ENCODE data around the gene TRPC3. TPM values are rescaled to one million over a fixed set of nuclear protein-coding genes. Genes with fewer than 3 reads are reported as not detected.

TRPC3 gene
- total and polyA plus RNA-seq, 4 donors, result 4.8 to 16.1 (median 11.3) TPM

DNA sequence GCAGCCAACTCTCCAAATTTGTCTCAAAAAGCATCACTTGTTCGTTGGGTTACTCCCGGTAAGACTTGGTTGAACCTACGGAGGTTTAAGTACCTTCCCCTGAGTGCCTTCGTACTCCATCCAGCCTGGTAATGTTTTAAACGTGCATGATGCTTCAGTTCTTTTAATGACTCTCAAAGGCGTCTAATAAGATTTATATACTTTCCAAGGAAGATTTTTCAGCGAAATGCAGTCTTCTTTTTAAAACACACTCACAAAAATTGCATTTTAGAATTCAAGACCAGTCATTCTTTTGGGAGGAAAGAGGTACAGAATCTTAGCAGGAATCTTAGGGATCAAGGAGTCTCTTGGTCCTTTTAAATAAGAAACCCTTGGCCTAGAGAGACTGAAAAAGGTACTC is 430 bp upstream of the TRPC3 start:
- DNase-seq (ENCODE audit: low read depth in 4 of 6, low spot score in 6 of 6), result no peak
- H3K9me3 ChIP-seq (ENCODE audit: control insufficient read depth, insufficient read depth, low read length), result no peaks in the 10 kb centered on the region
- no CpG with 5 or more reads among the region's 7 CpGs for WGBS (ENCODE audit: insufficient coverage)
- H3K4me3 ChIP-seq (ENCODE audit: low read depth, low read length), result peak overlapping the region; percentile 52
- H3K27ac ChIP-seq (ENCODE audit: low read depth, low read length), result no peak overlapping the region
- no peaks in the 10 kb centered on the region for H3K36me3 ChIP-seq (ENCODE audit: control insufficient read depth, insufficient read depth, low read length)
- peaks cover 8% of the 10 kb centered on the region for H3K4me1 ChIP-seq (ENCODE audit: control insufficient read depth, insufficient read depth, low read length)
- peaks cover 17% of the 10 kb centered on the region for H3K27me3 ChIP-seq (ENCODE audit: control insufficient read depth, insufficient read depth, low read length)

- Histone ChIP-seq H3K27me3 (ENCODE audit: control insufficient read depth, insufficient read depth, low read length) (peaks cover 17% of the 10 kb centered on the region), H3K27ac (ENCODE audit: low read depth, low read length) (peak overlapping the region; percentile 71), H3K9me3 (ENCODE audit: control insufficient read depth, insufficient read depth, low read length) (no peaks in the 10 kb centered on the region), H3K4me3 (ENCODE audit: low read depth, low read length) (peak overlapping the region; percentile 52), H3K36me3 (ENCODE audit: control insufficient read depth, insufficient read depth, low read length) (no peaks in the 10 kb centered on the region), H3K4me1 (ENCODE audit: control insufficient read depth, insufficient read depth, low read length) (peaks cover 8% of the 10 kb centered on the region)
- peak in 3 of 6 donors; percentile 36 to 61 (median 49) for DNase-seq (ENCODE audit: low read depth in 4 of 6, low spot score in 6 of 6)
- under 1% methylated on average over 69 of the region's 76 CpGs for WGBS (ENCODE audit: insufficient coverage)
Observed at GRCh38 chr4:121950680-121951520, 960 bp downstream of the TRPC3 start.

- H3K9me3 ChIP-seq (ENCODE audit: control insufficient read depth, insufficient read depth, low read length), result no peaks in the 10 kb centered on the region
- peaks cover 8% of the 10 kb centered on the region for H3K4me1 ChIP-seq (ENCODE audit: control insufficient read depth, insufficient read depth, low read length)
- H3K27ac ChIP-seq (ENCODE audit: low read depth, low read length), result peak overlapping the region; percentile 71
- 0% methylated on average over 28 of the region's 34 CpGs for WGBS (ENCODE audit: insufficient coverage)
- H3K36me3 ChIP-seq (ENCODE audit: control insufficient read depth, insufficient read depth, low read length), result no peaks in the 10 kb centered on the region
- peak overlapping the region; percentile 39 for H3K4me3 ChIP-seq (ENCODE audit: low read depth, low read length)
- DNase-seq (ENCODE audit: low read depth in 4 of 6, low spot score in 6 of 6), result peak in 4 of 6 donors; percentile 54 to 89 (median 74)
- peaks cover 17% of the 10 kb centered on the region for H3K27me3 ChIP-seq (ENCODE audit: control insufficient read depth, insufficient read depth, low read length)
Observed at GRCh38 chr4:121950212-121950679, 1.6 kb downstream of the TRPC3 start.

GRCh38 chr4:121946644-121947043 is 5.2 kb downstream of the TRPC3 start:
- no peak overlapping the region for H3K27ac ChIP-seq (ENCODE audit: low read depth, low read length)
- H3K27me3 ChIP-seq (ENCODE audit: control insufficient read depth, insufficient read depth, low read length), result peaks cover 6% of the 10 kb centered on the region
- WGBS (ENCODE audit: insufficient coverage), result 100% methylated on average over 1 of the region's 3 CpGs
- H3K36me3 ChIP-seq (ENCODE audit: control insufficient read depth, insufficient read depth, low read length), result no peaks in the 10 kb centered on the region
- H3K9me3 ChIP-seq (ENCODE audit: control insufficient read depth, insufficient read depth, low read length), result no peaks in the 10 kb centered on the region
- peaks cover 8% of the 10 kb centered on the region for H3K4me1 ChIP-seq (ENCODE audit: control insufficient read depth, insufficient read depth, low read length)
- H3K4me3 ChIP-seq (ENCODE audit: low read depth, low read length), result no peak overlapping the region
- DNase-seq (ENCODE audit: low read depth in 4 of 6, low spot score in 6 of 6), result no peak

DNA sequence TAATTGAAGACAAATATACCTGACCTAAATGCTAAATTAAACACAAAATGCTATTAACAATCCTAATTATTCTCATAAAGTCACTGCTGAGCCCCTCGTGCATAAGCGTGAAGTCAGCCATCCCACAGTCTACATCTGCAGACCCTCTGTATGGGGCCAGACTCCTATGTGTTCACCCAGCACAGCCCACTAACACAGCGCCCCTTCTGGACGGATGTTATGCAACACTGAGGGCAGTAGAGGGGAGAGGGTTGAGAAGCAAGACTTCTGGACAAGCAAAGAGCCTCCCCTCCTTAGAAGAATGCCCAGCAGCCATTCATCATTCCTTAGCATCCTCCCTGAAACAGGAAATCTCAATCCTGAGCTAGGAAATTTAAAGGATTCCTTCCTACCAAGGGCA is 7.9 kb downstream of the TRPC3 start:
- H3K27ac ChIP-seq (ENCODE audit: low read depth, low read length), result no peak overlapping the region
- DNase-seq (ENCODE audit: low read depth in 4 of 6, low spot score in 6 of 6), result no peak
- H3K9me3 ChIP-seq (ENCODE audit: control insufficient read depth, insufficient read depth, low read length), result no peaks in the 10 kb centered on the region
- no peaks in the 10 kb centered on the region for H3K36me3 ChIP-seq (ENCODE audit: control insufficient read depth, insufficient read depth, low read length)
- H3K27me3 ChIP-seq (ENCODE audit: control insufficient read depth, insufficient read depth, low read length), result no peaks in the 10 kb centered on the region
- no peaks in the 10 kb centered on the region for H3K4me1 ChIP-seq (ENCODE audit: control insufficient read depth, insufficient read depth, low read length)
- H3K4me3 ChIP-seq (ENCODE audit: low read depth, low read length), result no peak overlapping the region
- WGBS (ENCODE audit: insufficient coverage), result 69% methylated on average over 2 of the region's 4 CpGs

DNA sequence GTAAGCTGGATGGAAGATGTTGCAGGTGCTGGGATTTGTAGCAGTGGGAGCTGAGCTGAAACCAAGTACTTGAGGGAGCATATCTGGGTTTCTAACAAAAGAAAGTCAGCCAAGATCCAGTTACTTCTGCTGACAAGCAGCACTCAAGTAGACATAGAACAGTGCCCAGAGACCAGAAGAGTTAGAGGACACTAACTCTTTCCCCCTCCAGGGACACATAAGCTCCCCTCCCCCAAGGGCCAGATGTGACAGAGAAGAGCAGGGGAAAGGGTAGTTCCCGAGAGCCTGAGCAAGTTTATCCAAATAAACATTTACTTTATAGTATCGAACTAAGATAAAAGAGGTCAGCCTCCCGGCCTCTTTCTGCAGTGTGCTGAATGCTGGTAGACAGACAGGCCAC is 12.2 kb downstream of the TRPC3 start:
- Histone ChIP-seq H3K36me3 (ENCODE audit: control insufficient read depth, insufficient read depth, low read length) (no peaks in the 10 kb centered on the region), H3K4me3 (ENCODE audit: low read depth, low read length) (no peak overlapping the region), H3K9me3 (ENCODE audit: control insufficient read depth, insufficient read depth, low read length) (no peaks in the 10 kb centered on the region), H3K27ac (ENCODE audit: low read depth, low read length) (no peak overlapping the region), H3K27me3 (ENCODE audit: control insufficient read depth, insufficient read depth, low read length) (no peaks in the 10 kb centered on the region), H3K4me1 (ENCODE audit: control insufficient read depth, insufficient read depth, low read length) (no peaks in the 10 kb centered on the region)
- WGBS (ENCODE audit: insufficient coverage), result 71% methylated on average over 1 of the region's 3 CpGs
- DNase-seq (ENCODE audit: low read depth in 4 of 6, low spot score in 6 of 6), result no peak

GRCh38 chr4:121938282-121939092 is 13.4 kb downstream of the TRPC3 start:
- no peaks in the 10 kb centered on the region for H3K9me3 ChIP-seq (ENCODE audit: control insufficient read depth, insufficient read depth, low read length)
- H3K36me3 ChIP-seq (ENCODE audit: control insufficient read depth, insufficient read depth, low read length), result no peaks in the 10 kb centered on the region
- no peaks in the 10 kb centered on the region for H3K4me1 ChIP-seq (ENCODE audit: control insufficient read depth, insufficient read depth, low read length)
- no peak overlapping the region for H3K27ac ChIP-seq (ENCODE audit: low read depth, low read length)
- no peaks in the 10 kb centered on the region for H3K27me3 ChIP-seq (ENCODE audit: control insufficient read depth, insufficient read depth, low read length)
- H3K4me3 ChIP-seq (ENCODE audit: low read depth, low read length), result no peak overlapping the region
- WGBS (ENCODE audit: insufficient coverage), result 67% methylated on average over 4 of the region's 5 CpGs
- DNase-seq (ENCODE audit: low read depth in 4 of 6, low spot score in 6 of 6), result no peak

GRCh38 chr4:121936101-121936500 is 15.8 kb downstream of the TRPC3 start:
- Histone ChIP-seq H3K4me3 (ENCODE audit: low read depth, low read length) (no peak overlapping the region), H3K9me3 (ENCODE audit: control insufficient read depth, insufficient read depth, low read length) (no peaks in the 10 kb centered on the region), H3K27me3 (ENCODE audit: control insufficient read depth, insufficient read depth, low read length) (no peaks in the 10 kb centered on the region), H3K4me1 (ENCODE audit: control insufficient read depth, insufficient read depth, low read length) (peaks cover 5% of the 10 kb centered on the region), H3K27ac (ENCODE audit: low read depth, low read length) (no peak overlapping the region), H3K36me3 (ENCODE audit: control insufficient read depth, insufficient read depth, low read length) (peaks cover 7% of the 10 kb centered on the region)
- DNase-seq (ENCODE audit: low read depth in 4 of 6, low spot score in 6 of 6), result no peak
- WGBS (ENCODE audit: insufficient coverage), result 60% methylated on average over 2 of the region's 4 CpGs

DNA sequence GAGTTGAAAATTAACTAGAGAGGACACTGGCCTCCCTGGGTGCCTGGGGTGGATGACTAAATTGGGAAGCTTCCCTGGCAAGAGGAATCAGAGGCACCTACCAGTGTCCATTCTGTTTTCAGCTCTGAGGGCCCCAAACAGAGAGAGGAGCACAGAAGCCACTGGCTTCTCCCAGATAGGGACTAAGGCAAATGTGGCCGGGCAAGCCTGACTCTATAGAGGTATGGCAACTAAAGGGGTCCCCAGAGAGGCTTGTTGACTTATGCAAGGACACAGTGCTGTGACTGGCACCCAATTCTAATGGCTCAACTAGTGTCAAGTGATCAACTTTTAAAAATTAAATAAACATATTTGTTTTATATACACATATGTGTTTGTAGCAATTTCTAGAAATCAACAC is 17.2 kb downstream of the TRPC3 start:
- no peak for DNase-seq (ENCODE audit: low read depth in 4 of 6, low spot score in 6 of 6)
- WGBS (ENCODE audit: insufficient coverage), result 63% methylated on average over 1 of the region's 1 CpG
- no peak overlapping the region for H3K4me3 ChIP-seq (ENCODE audit: low read depth, low read length)
- peaks cover 5% of the 10 kb centered on the region for H3K4me1 ChIP-seq (ENCODE audit: control insufficient read depth, insufficient read depth, low read length)
- H3K27me3 ChIP-seq (ENCODE audit: control insufficient read depth, insufficient read depth, low read length), result no peaks in the 10 kb centered on the region
- H3K36me3 ChIP-seq (ENCODE audit: control insufficient read depth, insufficient read depth, low read length), result peaks cover 7% of the 10 kb centered on the region
- H3K27ac ChIP-seq (ENCODE audit: low read depth, low read length), result no peak overlapping the region
- H3K9me3 ChIP-seq (ENCODE audit: control insufficient read depth, insufficient read depth, low read length), result no peaks in the 10 kb centered on the region
